SK-N-SH treated with all-trans-retinoic acid at 6 μM for 48 hours (cell line): ENCODE results near the gene WARS2.

ENCODE experiments used
- ATAC-seq: fragments of 200-7000 bp; cut with Tn5 transposase; 3 replicates; pipeline ENCODE4 v1.9.1; 2020; ENCODE audit warnings: mild to moderate bottlenecking, moderate library complexity
- CREB5 ChIP-seq: fragments of 250-450 bp; sonication (Bioruptor Pico); IDR thresholded peaks from 2 replicates; pipeline ENCODE4 v1.5.1; 2020; ENCODE audit warnings: low read depth, mild to moderate bottlenecking, moderate library complexity
- CSDC2 ChIP-seq: fragments of 250-450 bp; sonication (Bioruptor Pico); IDR thresholded peaks from 2 replicates; pipeline ENCODE4 v1.5.0; 2020; ENCODE audit warnings: mild to moderate bottlenecking, moderate library complexity
- CSRNP3 ChIP-seq: fragments of 250-450 bp; sonication (Bioruptor Pico); IDR thresholded peaks from 2 replicates; pipeline ENCODE4 v1.5.1; 2021; ENCODE audit warnings: mild to moderate bottlenecking, moderate library complexity
- ESRRG ChIP-seq: fragments of 250-450 bp; sonication (Bioruptor Pico); IDR thresholded peaks from 2 replicates; pipeline ENCODE4 v1.6.1; 2021; ENCODE audit warnings: mild to moderate bottlenecking
- GLIS3 ChIP-seq: fragments of 250-450 bp; sonication (Bioruptor Pico); IDR thresholded peaks from 2 replicates; pipeline ENCODE4 v1.5.0; 2020; ENCODE audit warnings: mild to moderate bottlenecking, moderate library complexity
- ISL1 ChIP-seq: fragments of 250-450 bp; sonication (Bioruptor Pico); IDR thresholded peaks from 2 replicates; pipeline ENCODE4 v2.1.2; 2022; ENCODE audit warnings: mild to moderate bottlenecking, moderate library complexity
- OSR1 ChIP-seq: fragments of 250-450 bp; sonication (Bioruptor Pico); IDR thresholded peaks from 2 replicates; pipeline ENCODE4 v1.8.0; 2022; ENCODE audit warnings: moderate library complexity, mild to moderate bottlenecking, inconsistent platforms
- PATZ1 ChIP-seq: fragments of 250-450 bp; sonication (Bioruptor Pico); IDR thresholded peaks from 2 replicates; pipeline ENCODE4 v1.8.0; 2020; ENCODE audit warnings: mild to moderate bottlenecking, moderate library complexity, borderline replicate concordance
- POU6F1 ChIP-seq: fragments of 250-450 bp; sonication (Bioruptor Pico); IDR thresholded peaks from 2 replicates; pipeline ENCODE4 v1.8.0; 2021; ENCODE audit warnings: low read depth, mild to moderate bottlenecking, moderate library complexity, borderline replicate concordance
- PPARA ChIP-seq: fragments of 250-450 bp; sonication (Bioruptor Pico); IDR thresholded peaks from 2 replicates; pipeline ENCODE4 v1.5.0; 2020; ENCODE audit warnings: mild to moderate bottlenecking, borderline replicate concordance
- SNAI2 ChIP-seq: fragments of 250-450 bp; sonication (Bioruptor Pico); IDR thresholded peaks from 2 replicates; pipeline ENCODE4 v1.5.0; 2020; ENCODE audit warnings: mild to moderate bottlenecking, moderate library complexity
- TCF4 ChIP-seq: fragments of 250-450 bp; sonication (Bioruptor Pico); IDR thresholded peaks from 2 replicates; pipeline ENCODE4 v1.8.0; 2021; ENCODE audit warnings: mild to moderate bottlenecking, moderate library complexity, borderline replicate concordance
- TOX ChIP-seq: fragments of 250-450 bp; sonication (Bioruptor Pico); IDR thresholded peaks from 2 replicates; pipeline ENCODE4 v1.8.0; 2021; ENCODE audit warnings: mild to moderate bottlenecking, moderate library complexity, borderline replicate concordance
- TSHZ2 ChIP-seq: fragments of 250-450 bp; sonication (Bioruptor Pico); IDR thresholded peaks from 2 replicates; pipeline ENCODE4 v1.5.0; 2020; ENCODE audit warnings: mild to moderate bottlenecking, moderate library complexity
- ZC3H10 ChIP-seq: fragments of 250-450 bp; sonication (Bioruptor Pico); IDR thresholded peaks from 2 replicates; pipeline ENCODE4 v1.5.1; 2021; ENCODE audit warnings: mild to moderate bottlenecking, moderate library complexity
- ZFP30 ChIP-seq: fragments of 450-650 bp; formaldehyde crosslinking; IDR thresholded peaks from 2 replicates; pipeline ENCODE4 v1.5.0; 2022; ENCODE audit warnings: mild to moderate bottlenecking, moderate library complexity
- ZNF565 ChIP-seq: fragments of 450-650 bp; formaldehyde crosslinking; conservative IDR thresholded peaks from 2 replicates; pipeline ENCODE4 v1.5.0; 2020; ENCODE audit warnings: low read depth, mild to moderate bottlenecking, moderate library complexity
- ZNF70 ChIP-seq: fragments of 450-650 bp; formaldehyde crosslinking; IDR thresholded peaks from 2 replicates; pipeline ENCODE4 v1.5.0; 2020; ENCODE audit warnings: mild to moderate bottlenecking, moderate library complexity
- ZNF8 ChIP-seq: fragments of 450-650 bp; formaldehyde crosslinking; IDR thresholded peaks from 2 replicates; pipeline ENCODE4 v1.5.0; 2020; ENCODE audit warnings: mild to moderate bottlenecking, moderate library complexity

WARS2 gene

GRCh38 chr1:118991448-118991847, 149.0 kb downstream of the WARS2 start:
- no peak for TF ChIP-seq TOX (CRISPR knock-in tag)
- TF ChIP-seq ESRRG (CRISPR knock-in tag): no peak
- no peak for TF ChIP-seq TSHZ2 (CRISPR knock-in tag)
- no peak for TF ChIP-seq CSRNP3 (CRISPR knock-in tag)
- ATAC-seq: no peak

GRCh38 chr1:118990513-118991152, 149.8 kb downstream of the WARS2 start:
- no peak for TF ChIP-seq CSDC2
- TF ChIP-seq CREB5 (CRISPR knock-in tag): no peak
- no peak for TF ChIP-seq TSHZ2 (CRISPR knock-in tag)
- no peak for TF ChIP-seq ZNF70
- TF ChIP-seq TCF4 (CRISPR knock-in tag): no peak
- no peak for TF ChIP-seq ZNF8 (CRISPR knock-in tag)
- no peak for TF ChIP-seq GLIS3 (CRISPR knock-in tag)
- TF ChIP-seq ESRRG (CRISPR knock-in tag): no peak
- TF ChIP-seq PATZ1 (CRISPR knock-in tag): no peak
- no peak for TF ChIP-seq ISL1 (CRISPR knock-in tag)
- no peak for TF ChIP-seq POU6F1 (CRISPR knock-in tag)
- no peak for TF ChIP-seq ZFP30
- no peak for TF ChIP-seq TOX (CRISPR knock-in tag)
- TF ChIP-seq SNAI2: no peak
- no peak for TF ChIP-seq ZNF565 (CRISPR knock-in tag)
- TF ChIP-seq ZC3H10 (CRISPR knock-in tag): no peak
- TF ChIP-seq, all 23 proteins: peak for 0
- no peak for ATAC-seq

- TF ChIP-seq PPARA (CRISPR knock-in tag): no peak
- no peak for TF ChIP-seq ZC3H10 (CRISPR knock-in tag)
- no peak for TF ChIP-seq POU6F1 (CRISPR knock-in tag)
- no peak for TF ChIP-seq GLIS3 (CRISPR knock-in tag)
- TF ChIP-seq OSR1: no peak
- TF ChIP-seq CSDC2: no peak
- TF ChIP-seq, all 23 proteins: peak for 0
- ATAC-seq: no peak
Observed at GRCh38 chr1:118989878-118990378, 150.5 kb downstream of the WARS2 start.
